Kidney epithelial cell (primary cell): ENCODE results near the gene KDM6B. TPM values are rescaled to one million over a fixed set of nuclear protein-coding genes. Genes with fewer than 3 reads are reported as not detected.

Experiments
- DNase-seq: peaks from one replicate; pipeline ENCODE4 v3.0.0-alpha.2; 2010; ENCODE audit warnings: low read depth
- H3K27me3 ChIP-seq: 2 replicates; pipeline ENCODE4 v1.6.0; 2011; ENCODE audit warnings: low read length; ENCODE audit not compliant: control insufficient read depth, insufficient read depth
- H3K36me3 ChIP-seq: 2 replicates; pipeline ENCODE4 v1.5.1; 2011; ENCODE audit warnings: low read length; ENCODE audit not compliant: control insufficient read depth, insufficient read depth
- H3K4me3 ChIP-seq: 2 replicates; pipeline ENCODE4 v1.5.1; 2011; ENCODE audit warnings: low read depth, mild to moderate bottlenecking, control low read depth, low read length
- total RNA-seq: library from RNA; depleted of rRNA; stranded (reverse); fragments of >200 nt; gene quantifications from 2 replicates; pipeline ENCODE4 v1.2.3, GENCODE V29; 2015
- TF ChIP-seq, protein P1 (sequence below): IDR thresholded peaks from 2 replicates; pipeline ENCODE4 v1.5.1; 2011; ENCODE audit warnings: mild to moderate bottlenecking, moderate library complexity, low read length, control low read depth, inconsistent platforms; ENCODE audit not compliant: insufficient read depth, poor library complexity, severe bottlenecking

KDM6B gene
- total RNA-seq, 1 donor from 2014 or later = 15.6 TPM

GRCh38 chr17:7855660-7856010 is 21.6 kb downstream of the KDM6B start:
- peaks cover 4% of the 10 kb centered on the region for H3K36me3 ChIP-seq
- no peak overlapping the region for H3K4me3 ChIP-seq

GRCh38 chr17:7856011-7856810 is 22.2 kb downstream of the KDM6B start:
- TF ChIP-seq, protein P1, sequence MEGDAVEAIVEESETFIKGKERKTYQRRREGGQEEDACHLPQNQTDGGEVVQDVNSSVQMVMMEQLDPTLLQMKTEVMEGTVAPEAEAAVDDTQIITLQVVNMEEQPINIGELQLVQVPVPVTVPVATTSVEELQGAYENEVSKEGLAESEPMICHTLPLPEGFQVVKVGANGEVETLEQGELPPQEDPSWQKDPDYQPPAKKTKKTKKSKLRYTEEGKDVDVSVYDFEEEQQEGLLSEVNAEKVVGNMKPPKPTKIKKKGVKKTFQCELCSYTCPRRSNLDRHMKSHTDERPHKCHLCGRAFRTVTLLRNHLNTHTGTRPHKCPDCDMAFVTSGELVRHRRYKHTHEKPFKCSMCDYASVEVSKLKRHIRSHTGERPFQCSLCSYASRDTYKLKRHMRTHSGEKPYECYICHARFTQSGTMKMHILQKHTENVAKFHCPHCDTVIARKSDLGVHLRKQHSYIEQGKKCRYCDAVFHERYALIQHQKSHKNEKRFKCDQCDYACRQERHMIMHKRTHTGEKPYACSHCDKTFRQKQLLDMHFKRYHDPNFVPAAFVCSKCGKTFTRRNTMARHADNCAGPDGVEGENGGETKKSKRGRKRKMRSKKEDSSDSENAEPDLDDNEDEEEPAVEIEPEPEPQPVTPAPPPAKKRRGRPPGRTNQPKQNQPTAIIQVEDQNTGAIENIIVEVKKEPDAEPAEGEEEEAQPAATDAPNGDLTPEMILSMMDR = no peak
- H3K36me3 ChIP-seq = peaks cover 1% of the 10 kb centered on the region
- peak overlapping the region; percentile 66 for H3K4me3 ChIP-seq
- no peak for DNase-seq
- no peaks in the 10 kb centered on the region for H3K27me3 ChIP-seq

More at GRCh38 chr17:7855660-7856010, 21.6 kb downstream of the KDM6B start:
- no peaks in the 10 kb centered on the region for H3K27me3 ChIP-seq
- TF ChIP-seq, protein P1 = no peak
- no peak for DNase-seq

DNA sequence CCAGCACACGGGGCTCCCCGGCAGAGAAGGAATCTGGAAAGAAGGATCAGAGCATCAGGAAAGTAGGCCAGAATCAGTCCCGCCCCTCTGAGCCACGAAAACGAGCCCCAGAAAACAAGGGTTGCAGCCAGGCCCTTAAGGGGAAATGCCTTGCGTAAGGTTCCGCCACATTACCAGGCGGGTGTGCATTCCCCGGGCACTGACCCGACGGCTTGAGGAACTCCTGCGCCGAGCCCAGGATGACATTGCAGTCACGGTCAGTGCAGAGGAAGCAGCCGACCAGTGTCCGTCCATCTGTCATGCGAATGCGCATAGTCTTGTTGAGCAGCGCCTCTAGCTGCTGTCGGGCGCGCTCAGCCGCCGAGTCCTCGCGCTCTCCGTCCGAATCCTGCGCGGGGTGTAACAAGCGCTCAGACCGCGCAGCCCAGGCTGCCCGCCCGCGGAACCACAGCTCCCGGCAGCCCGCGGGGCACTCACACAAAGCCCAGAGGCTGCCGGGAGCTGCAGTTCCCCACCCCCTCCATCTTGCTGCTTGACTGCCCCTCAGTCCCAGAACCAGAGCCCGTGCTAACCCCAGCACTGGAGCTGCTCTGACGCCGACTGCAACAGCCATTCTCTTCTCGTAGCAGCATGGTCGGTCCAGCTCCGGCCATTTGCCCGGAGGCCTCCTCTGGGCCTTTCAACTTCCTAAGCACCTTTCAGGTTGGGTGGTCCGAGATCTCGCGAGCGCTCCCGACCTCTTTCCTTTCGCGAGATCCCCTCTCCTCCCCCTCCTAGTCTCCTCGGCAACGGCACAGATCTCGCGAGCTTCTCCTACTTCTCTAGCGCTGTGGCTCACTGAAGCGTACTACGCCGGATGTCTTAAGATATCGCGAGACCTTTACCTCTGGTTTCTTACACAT is 23.0 kb downstream of the KDM6B start, which contains the start of gene NAA38:
Gene NAA38 (minus strand): TSS at position 749 of the 902 bp plus-strand sequence. CDS start 96 bp downstream, at position 653.
- H3K27me3 ChIP-seq = no peaks in the 10 kb centered on the region
- H3K4me3 ChIP-seq = peak within 1 kb of the TSS; percentile 66
- peak; percentile 98 for DNase-seq
- peaks cover 1% of the 10 kb centered on the region for H3K36me3 ChIP-seq
- TF ChIP-seq, protein P1 = peak; percentile 44

DNA sequence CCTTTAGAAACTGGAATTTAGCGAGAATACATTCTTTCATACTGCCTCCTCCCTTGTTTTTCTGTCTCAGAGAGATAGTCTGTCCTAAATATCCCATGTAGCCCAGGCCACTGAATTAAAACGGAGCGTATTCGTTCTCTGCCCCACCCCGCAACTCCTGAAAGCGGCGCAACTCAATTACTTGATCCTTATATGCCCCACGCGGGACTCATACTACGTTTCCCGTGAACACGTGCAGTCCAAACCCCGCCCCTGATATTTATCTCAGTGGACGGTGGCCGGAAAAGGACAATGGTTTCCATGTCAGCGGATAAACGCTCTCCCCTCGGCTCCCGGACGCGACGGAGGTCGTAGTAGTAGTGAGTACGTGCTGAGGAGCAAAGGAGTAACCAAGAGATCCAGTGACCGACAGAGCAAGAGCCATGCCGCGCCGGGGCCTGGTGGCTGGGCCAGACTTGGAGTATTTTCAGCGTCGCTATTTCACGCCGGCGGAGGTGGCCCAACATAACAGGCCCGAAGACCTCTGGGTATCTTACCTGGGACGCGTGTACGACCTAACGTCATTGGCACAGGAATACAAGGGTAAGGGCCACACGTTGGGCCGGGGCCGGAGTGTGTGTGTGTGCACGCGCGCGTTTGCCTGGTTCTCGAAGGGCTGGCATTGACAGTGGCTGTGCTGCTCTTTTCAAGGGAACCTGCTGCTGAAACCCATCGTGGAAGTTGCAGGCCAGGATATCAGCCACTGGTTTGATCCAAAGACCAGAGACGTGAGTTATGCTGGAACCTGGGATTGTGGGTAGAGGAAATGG is 23.9 kb downstream of the KDM6B start, which contains the start of gene CYB5D1:
Gene CYB5D1 (plus strand): TSS at position 291 of the 809 bp plus-strand sequence. CDS start 132 bp downstream, at position 423.
- peak; percentile 64 for DNase-seq
- no peaks in the 10 kb centered on the region for H3K36me3 ChIP-seq
- TF ChIP-seq, protein P1 = no peak
- H3K27me3 ChIP-seq = no peaks in the 10 kb centered on the region
- peak within 1 kb of the TSS; percentile 66 for H3K4me3 ChIP-seq

DNA sequence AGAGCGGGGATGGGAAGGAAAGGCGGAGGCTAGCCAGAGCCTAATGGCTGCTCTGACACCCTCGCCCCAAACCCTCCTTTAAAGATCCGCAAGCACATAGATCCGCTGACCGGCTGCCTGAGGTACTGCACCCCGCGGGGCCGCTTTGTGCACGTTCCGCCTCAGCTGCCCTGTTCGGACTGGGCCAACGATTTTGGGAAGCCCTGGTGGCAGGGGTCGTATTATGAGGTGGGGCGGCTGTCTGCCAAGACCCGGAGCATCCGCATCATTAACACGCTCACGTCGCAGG is 24.4 kb downstream of the KDM6B start:
- no peak for DNase-seq
- TF ChIP-seq, protein P1 = peak; percentile 55
- no peaks in the 10 kb centered on the region for H3K36me3 ChIP-seq
- no peaks in the 10 kb centered on the region for H3K27me3 ChIP-seq
- peak overlapping the region; percentile 66 for H3K4me3 ChIP-seq
